Neural crest cell (in vitro differentiated cells): ENCODE data around the gene METTL25B. TPM values are rescaled to one million over a fixed set of nuclear protein-coding genes. Genes with fewer than 3 reads are reported as not detected.

Experiments
- DNase-seq: peaks from one replicate; pipeline ENCODE4 v3.0.0; 2021; ENCODE audit warnings: low read depth, mixed read lengths, low spot score
- H3K27ac Mint-ChIP-seq: one replicate; pipeline ENCODE4 v1.8.0; 2021; ENCODE audit warnings: mild to moderate bottlenecking, mixed read lengths; ENCODE audit not compliant: unreplicated experiment
- H3K27me3 Mint-ChIP-seq: 2 replicates; pipeline ENCODE4 v1.8.0; 2021; ENCODE audit warnings: low read depth, mild to moderate bottlenecking, mixed read lengths
- H3K36me3 Mint-ChIP-seq: 2 replicates; pipeline ENCODE4 v1.8.0; 2021; ENCODE audit warnings: low read depth, mild to moderate bottlenecking, mixed read lengths
- H3K4me1 Mint-ChIP-seq: 2 replicates; pipeline ENCODE4 v1.8.0; 2021; ENCODE audit warnings: mixed read lengths
- H3K4me3 Mint-ChIP-seq: one replicate; pipeline ENCODE4 v1.8.0; 2021; ENCODE audit warnings: mild to moderate bottlenecking, mixed read lengths
- H3K9me3 Mint-ChIP-seq: 2 replicates; pipeline ENCODE4 v1.8.0; 2021; ENCODE audit warnings: mixed read lengths
- CTCF ChIP-seq: fragments of 200-600 bp; sonication (generic); conservative IDR thresholded peaks from 2 replicates; pipeline ENCODE4 v1.5.0; 2021; ENCODE audit warnings: antibody characterized with exemption, mild to moderate bottlenecking
- total RNA-seq: library from RNA; stranded (reverse); gene quantifications from 2 replicates; pipeline ENCODE4 v1.2.1, GENCODE V29; 2021

Gene METTL25B
- total RNA-seq, 1 donor from 2014 or later: 33.0 TPM

GRCh38 chr1:156704166-156704711 lies 24.0 kb upstream of the METTL25B start:
- H3K9me3 Mint-ChIP-seq: no peaks in the 10 kb centered on the region
- H3K36me3 Mint-ChIP-seq: peaks cover 14% of the 10 kb centered on the region
- peak overlapping the region; percentile 86 for H3K27ac Mint-ChIP-seq
- peaks cover 33% of the 10 kb centered on the region for H3K27me3 Mint-ChIP-seq
- peaks cover 79% of the 10 kb centered on the region for H3K4me1 Mint-ChIP-seq
- no peak for TF ChIP-seq CTCF
- DNase-seq: no peak
- peak overlapping the region; percentile 95 for H3K4me3 Mint-ChIP-seq

- Mint-ChIP-seq H3K4me1 (peaks cover 79% of the 10 kb centered on the region), H3K9me3 (no peaks in the 10 kb centered on the region), H3K4me3 (peak overlapping the region; percentile 95), H3K27me3 (peaks cover 30% of the 10 kb centered on the region), H3K27ac (peak overlapping the region; percentile 50), H3K36me3 (peaks cover 7% of the 10 kb centered on the region)
- no peak for TF ChIP-seq CTCF
- DNase-seq: no peak
These were observed 23.3 kb upstream of the METTL25B start for GRCh38 chr1:156704930-156705320.

DNA sequence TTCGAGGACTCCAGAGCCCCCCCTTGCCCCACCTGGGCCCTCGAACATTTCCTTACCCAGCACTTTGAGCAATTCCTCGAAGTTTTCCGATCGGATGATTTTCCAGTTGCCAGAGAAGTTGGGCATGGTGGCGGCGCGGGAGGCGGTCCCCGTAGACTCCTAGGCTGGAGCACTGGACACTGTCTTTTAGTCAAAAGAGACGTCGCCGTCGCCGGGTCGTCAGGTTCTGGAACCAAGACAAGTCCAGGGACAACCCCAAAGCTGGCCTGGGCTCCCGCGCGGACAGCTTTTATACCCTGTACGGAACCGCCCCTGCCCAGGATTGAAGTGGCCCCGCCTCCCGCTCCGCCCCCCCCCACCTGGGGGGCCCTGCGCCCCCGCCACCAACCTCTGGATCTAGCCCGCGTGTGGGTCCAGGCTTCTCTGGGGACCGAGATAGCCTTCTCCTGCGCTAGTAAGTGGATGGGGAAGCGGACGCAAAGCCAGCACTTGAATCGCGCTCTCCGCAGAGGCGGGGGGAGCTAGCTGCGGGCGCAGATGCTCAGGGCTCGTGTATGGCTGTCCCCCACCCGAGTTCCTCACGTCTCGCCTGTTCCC lies 22.9 kb upstream of the METTL25B start, which contains the start of gene CRABP2:
Gene CRABP2, minus strand, starts transcription at position 263 of the 597 bp plus-strand sequence. Its CDS starts 137 bp downstream, at position 126.
- no peak for DNase-seq
- peaks cover 6% of the 10 kb centered on the region for H3K36me3 Mint-ChIP-seq
- H3K4me1 Mint-ChIP-seq: peaks cover 82% of the 10 kb centered on the region
- TF ChIP-seq CTCF: no peak
- no peaks in the 10 kb centered on the region for H3K9me3 Mint-ChIP-seq
- peak within 1 kb of the TSS; percentile 95 for H3K4me3 Mint-ChIP-seq
- peaks cover 30% of the 10 kb centered on the region for H3K27me3 Mint-ChIP-seq
- peak within 1 kb of the TSS; percentile 99 for H3K27ac Mint-ChIP-seq

GRCh38 chr1:156705918-156706656 lies 22.2 kb upstream of the METTL25B start:
- Mint-ChIP-seq H3K4me3 (peak overlapping the region; percentile 95), H3K4me1 (peaks cover 85% of the 10 kb centered on the region), H3K27ac (peak overlapping the region; percentile 99), H3K36me3 (peaks cover 3% of the 10 kb centered on the region), H3K27me3 (peaks cover 30% of the 10 kb centered on the region), H3K9me3 (no peaks in the 10 kb centered on the region)
- peak; percentile 94 for TF ChIP-seq CTCF
- peak; percentile 96 for DNase-seq

DNA sequence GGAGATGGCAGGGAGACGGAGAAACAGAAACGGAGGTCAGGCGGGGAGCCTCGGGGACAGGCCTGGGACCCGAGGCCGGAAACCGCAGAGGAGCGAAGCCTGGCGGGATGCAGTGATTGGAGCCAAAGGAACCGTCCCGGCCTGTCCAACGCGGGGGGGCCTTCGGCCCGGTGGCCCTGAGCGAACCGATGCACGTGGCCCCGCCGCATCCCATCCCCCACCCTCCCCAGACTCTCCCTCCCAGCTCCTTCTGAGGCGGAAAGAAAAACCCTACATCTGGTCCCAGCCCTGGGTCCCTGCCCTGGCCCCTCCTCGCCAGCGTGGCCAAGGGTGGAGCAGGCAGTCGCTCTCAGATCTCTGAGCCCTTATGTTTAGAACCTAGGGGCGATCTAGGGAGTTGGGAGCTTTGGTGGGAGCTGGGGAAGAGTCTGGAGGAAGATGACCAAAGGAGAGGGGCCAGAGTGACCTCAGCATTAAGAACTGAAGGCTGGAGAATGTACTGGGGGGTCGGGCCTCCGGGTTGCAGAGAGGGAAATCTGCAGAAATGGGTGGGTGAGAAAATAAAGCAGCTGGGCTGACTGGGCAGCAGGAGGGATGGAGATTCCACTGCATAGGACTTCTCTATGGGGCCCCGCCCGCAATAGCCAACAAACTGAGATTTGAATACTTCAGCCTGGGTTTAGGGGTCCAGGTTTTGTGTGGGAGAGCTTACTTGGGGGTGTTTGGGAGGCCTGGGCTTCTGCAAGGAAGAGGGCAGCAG lies 21.4 kb upstream of the METTL25B start:
- Mint-ChIP-seq H3K4me3 (peak overlapping the region; percentile 95), H3K27me3 (peaks cover 30% of the 10 kb centered on the region), H3K4me1 (peaks cover 82% of the 10 kb centered on the region), H3K9me3 (no peaks in the 10 kb centered on the region), H3K36me3 (no peaks in the 10 kb centered on the region), H3K27ac (peak overlapping the region; percentile 99)
- DNase-seq: no peak
- TF ChIP-seq CTCF: no peak
